ENCODE measurements around the gene TRIP11. TPM values are rescaled to one million over a fixed set of nuclear protein-coding genes. Genes with fewer than 3 reads are reported as not detected.
A peak's percentile ranks its signal among the peaks of the same experiment; 100 is the strongest.

Gene TRIP11
- polyA plus RNA-seq, 3 donors = 6.1 to 15.6 (median 13.4) TPM

GRCh38 chr14:91919814-91920213 is 120.0 kb downstream of the TRIP11 start:
- no peak overlapping the region for H3K27ac ChIP-seq (ENCODE audit: low read depth in 1 of 2, low read length in 2 of 2)
- no peaks in the 10 kb centered on the region for H4K20me1 ChIP-seq (ENCODE audit: insufficient read depth, low read length)
- WGBS (ENCODE audit: insufficient coverage) = 95% methylated on average over 2 of the region's 4 CpGs
- Mint-ChIP-seq H3K9me3 (peaks cover 0 to 3% (median 0%) of the 10 kb centered on the region in 7 donors), H3K27ac (peak overlapping the region in 1 of 7 donors; percentile 8), H3K36me3 (no peaks in the 10 kb centered on the region), H3K27me3 (ENCODE audit: low read depth in 3 of 3) (peaks cover 2 to 4% (median 2%) of the 10 kb centered on the region in 3 donors), H3K4me3 (no peak overlapping the region), H3K4me1 (no peaks in the 10 kb centered on the region)
- no peaks in the 10 kb centered on the region for H3K27me3 ChIP-seq (ENCODE audit: control insufficient read depth in 2 of 2, insufficient read depth in 2 of 2, low read length in 2 of 2)
- no peaks in the 10 kb centered on the region for H3K4me1 ChIP-seq (ENCODE audit: control insufficient read depth in 1 of 2, insufficient read depth in 2 of 2, low read length in 2 of 2)
- H3K4me2 ChIP-seq (replicated peaks; ENCODE audit: extremely low read depth, low read length, poor library complexity, severe bottlenecking) = no peak overlapping the region
- no peaks in the 10 kb centered on the region for H3K36me3 ChIP-seq (replicated peaks in 1 of 2; ENCODE audit: control insufficient read depth in 1 of 2, insufficient read depth in 2 of 2, low read length in 2 of 2)
- no peak for TF ChIP-seq CTCF (IDR thresholded peaks at IDR 0.05)
- no peak for DNase-seq
- intact Hi-C loops (cut with micrococcal nuclease) = no loop called here
- H3K9ac ChIP-seq (ENCODE audit: insufficient read depth, low read length, poor library complexity, severe bottlenecking) = no peak overlapping the region
- H3K9me3 ChIP-seq (replicated peaks in 1 of 2; ENCODE audit: control insufficient read depth in 1 of 2, insufficient read depth in 1 of 2, low read length in 2 of 2) = no peaks in the 10 kb centered on the region
- no peak overlapping the region for H3K4me3 ChIP-seq (replicated peaks in 1 of 3; ENCODE audit: low read depth in 2 of 3, low read length in 3 of 3)
- no peak overlapping the region for H2AFZ ChIP-seq (ENCODE audit: insufficient read depth, low read depth, low read length, poor library complexity, severe bottlenecking)
- H3K79me2 ChIP-seq (ENCODE audit: insufficient read depth, low read length) = no peaks in the 10 kb centered on the region

- peaks cover 0 to 4% (median 2%) of the 10 kb centered on the region in 3 donors for H3K27me3 Mint-ChIP-seq (ENCODE audit: low read depth in 3 of 3)
- no peaks in the 10 kb centered on the region for H3K27me3 ChIP-seq (ENCODE audit: control insufficient read depth in 2 of 2, insufficient read depth in 2 of 2, low read length in 2 of 2)
- H3K4me1 Mint-ChIP-seq = no peaks in the 10 kb centered on the region
- no peaks in the 10 kb centered on the region for H3K36me3 ChIP-seq (replicated peaks in 1 of 2; ENCODE audit: control insufficient read depth in 1 of 2, insufficient read depth in 2 of 2, low read length in 2 of 2)
- H3K9me3 ChIP-seq (replicated peaks in 1 of 2; ENCODE audit: control insufficient read depth in 1 of 2, insufficient read depth in 1 of 2, low read length in 2 of 2) = no peaks in the 10 kb centered on the region
- H3K4me2 ChIP-seq (replicated peaks; ENCODE audit: extremely low read depth, low read length, poor library complexity, severe bottlenecking) = no peak overlapping the region
- no peaks in the 10 kb centered on the region for H4K20me1 ChIP-seq (ENCODE audit: insufficient read depth, low read length)
- H3K9ac ChIP-seq (ENCODE audit: insufficient read depth, low read length, poor library complexity, severe bottlenecking) = no peak overlapping the region
- peaks cover 0 to 3% (median 0%) of the 10 kb centered on the region in 7 donors for H3K9me3 Mint-ChIP-seq
- TF ChIP-seq CTCF (IDR thresholded peaks at IDR 0.05) = no peak
- no peak overlapping the region for H3K27ac Mint-ChIP-seq
- intact Hi-C loops (cut with micrococcal nuclease) = no loop called here
- DNase-seq = no peak
- no peak overlapping the region for H2AFZ ChIP-seq (ENCODE audit: insufficient read depth, low read depth, low read length, poor library complexity, severe bottlenecking)
- no peak overlapping the region for H3K4me3 ChIP-seq (replicated peaks in 1 of 3; ENCODE audit: low read depth in 2 of 3, low read length in 3 of 3)
- WGBS (ENCODE audit: insufficient coverage) = 100% methylated on average over 2 of the region's 5 CpGs
- H3K27ac ChIP-seq (ENCODE audit: low read depth in 1 of 2, low read length in 2 of 2) = no peak overlapping the region
- no peak overlapping the region for H3K4me3 Mint-ChIP-seq
- no peaks in the 10 kb centered on the region for H3K36me3 Mint-ChIP-seq
- no peaks in the 10 kb centered on the region for H3K79me2 ChIP-seq (ENCODE audit: insufficient read depth, low read length)
- no peaks in the 10 kb centered on the region for H3K4me1 ChIP-seq (ENCODE audit: control insufficient read depth in 1 of 2, insufficient read depth in 2 of 2, low read length in 2 of 2)
These were observed 121.5 kb downstream of the TRIP11 start for GRCh38 chr14:91918186-91918883.

Other genes starting within 250 kb of the TRIP11 start
- under 1 TPM in 2 of 3 donors, not detected in 1; 0.24 to 0.55 TPM for gene TC2N, start 172.5 kb downstream of the TRIP11 start, polyA plus RNA-seq
- under 1 TPM in 1 of 3 donors, not detected in 2; 0.16 TPM for gene FBLN5, start 92.4 kb downstream of the TRIP11 start, polyA plus RNA-seq
- gene ATXN3, start 66.5 kb upstream of the TRIP11 start, polyA plus RNA-seq = 10 to 100 TPM; 17.7 to 24.0 (median 18.5) TPM
- 100 to 1,000 TPM; 367 to 686 (median 604) TPM for gene NDUFB1, start 81.6 kb upstream of the TRIP11 start, polyA plus RNA-seq
- 10 to 100 TPM in 2 of 3 donors, 1 to 10 TPM in 1; 8.5 to 44.9 (median 25.5) TPM for gene CPSF2, start 81.9 kb upstream of the TRIP11 start, polyA plus RNA-seq